ENCODE data around the gene HPCAL1.

GRCh38 chr2:10441948-10442347 is 139.2 kb downstream of the HPCAL1 start:
- TF ChIP-seq CTCF (IDR thresholded peaks at IDR 0.05), result no peak
- TF ChIP-seq POLR2A (IDR thresholded peaks at IDR 0.05), result no peak

All from lower leg skin (tissue), 3 donors.